Right atrium auricular region (tissue), 2 donors: ENCODE results near the gene CELSR1. TPM values are rescaled to one million over a fixed set of nuclear protein-coding genes. Genes with fewer than 3 reads are reported as not detected.

Source experiments
- DNase-seq: peaks from one replicate; pipeline ENCODE4 v3.0.0-alpha.2; 2019; ENCODE audit warnings: low spot score
- H3K27ac ChIP-seq, 2 donors: fragments of 200-600 bp; sonication (generic); 1 replicate in 1 of 2; 2 replicates in 1 of 2; pipeline ENCODE4 v1.5.1; 2016 to 2019
- H3K27me3 ChIP-seq, 2 donors: fragments of 200-600 bp; sonication (generic); one replicate each; pipeline versions ENCODE4 v1.5.1 to v1.6.0; 2017 to 2019
- H3K36me3 ChIP-seq: fragments of 200-600 bp; sonication (generic); one replicate; pipeline ENCODE4 v1.5.1; 2016
- H3K4me1 ChIP-seq, 2 donors: fragments of 200-600 bp; sonication (generic); one replicate each; pipeline versions ENCODE4 v1.5.1 to v1.6.0; 2017 to 2019
- H3K4me3 ChIP-seq, 2 donors: fragments of 200-600 bp; sonication (generic); 1 replicate in 1 of 2; 2 replicates in 1 of 2; pipeline ENCODE4 v1.5.1; 2017 to 2019; ENCODE audit warnings: mild to moderate bottlenecking in 1 of 2, moderate library complexity in 1 of 2
- H3K9me3 ChIP-seq, 2 donors: fragments of 200-600 bp; sonication (generic); one replicate each; pipeline ENCODE4 v1.5.1; 2019
- CTCF ChIP-seq, 2 donors: fragments of 200-600 bp; sonication (generic); IDR thresholded peaks; one replicate each; pipeline ENCODE4 v1.5.1; 2019; ENCODE audit warnings: antibody characterized with exemption in 2 of 2
- total RNA-seq, 2 donors: library from RNA; depleted of rRNA; stranded (reverse); fragments of >200 nt; gene quantifications; one replicate each; pipeline ENCODE4 v1.1.0, GENCODE V29; 2016

Gene CELSR1
- total RNA-seq, 2 donors from 2014 or later, result 7.1 to 9.6 TPM

- TF ChIP-seq CTCF (IDR thresholded peaks at IDR 0.05), result no peak
- no peaks in the 10 kb centered on the region for H3K36me3 ChIP-seq
- H3K27ac ChIP-seq, result no peak overlapping the region
- H3K27me3 ChIP-seq, result no peaks in the 10 kb centered on the region
- H3K9me3 ChIP-seq, result no peaks in the 10 kb centered on the region
- no peak for DNase-seq
- peaks cover 0 to 7% of the 10 kb centered on the region in 2 donors for H3K4me1 ChIP-seq
- no peak overlapping the region for H3K4me3 ChIP-seq
Observed at GRCh38 chr22:46330426-46330825, 207.0 kb downstream of the CELSR1 start.

- H3K4me3 ChIP-seq, result no peak overlapping the region
- no peak for TF ChIP-seq CTCF (IDR thresholded peaks at IDR 0.05)
- no peaks in the 10 kb centered on the region for H3K27me3 ChIP-seq
- no peak overlapping the region for H3K27ac ChIP-seq
- no peaks in the 10 kb centered on the region for H3K4me1 ChIP-seq
- no peak for DNase-seq
- H3K36me3 ChIP-seq, result no peaks in the 10 kb centered on the region
- no peaks in the 10 kb centered on the region for H3K9me3 ChIP-seq
Observed at GRCh38 chr22:46329616-46330015, 207.8 kb downstream of the CELSR1 start.

GRCh38 chr22:46328797-46329196 is 208.6 kb downstream of the CELSR1 start:
- Histone ChIP-seq H3K36me3 (no peaks in the 10 kb centered on the region), H3K4me1 (no peaks in the 10 kb centered on the region), H3K4me3 (no peak overlapping the region), H3K27me3 (no peaks in the 10 kb centered on the region), H3K27ac (no peak overlapping the region), H3K9me3 (no peaks in the 10 kb centered on the region)
- no peak for TF ChIP-seq CTCF (IDR thresholded peaks at IDR 0.05)
- DNase-seq, result no peak

- no peaks in the 10 kb centered on the region for H3K9me3 ChIP-seq
- no peak overlapping the region for H3K27ac ChIP-seq
- H3K27me3 ChIP-seq, result no peaks in the 10 kb centered on the region
- DNase-seq, result no peak
- H3K4me1 ChIP-seq, result no peaks in the 10 kb centered on the region
- H3K4me3 ChIP-seq, result no peak overlapping the region
- no peak for TF ChIP-seq CTCF (IDR thresholded peaks at IDR 0.05)
- H3K36me3 ChIP-seq, result no peaks in the 10 kb centered on the region
Observed at GRCh38 chr22:46327691-46328465, 209.5 kb downstream of the CELSR1 start.

- Histone ChIP-seq H3K4me1 (no peaks in the 10 kb centered on the region), H3K27ac (no peak overlapping the region), H3K36me3 (no peaks in the 10 kb centered on the region), H3K9me3 (no peaks in the 10 kb centered on the region), H3K27me3 (no peaks in the 10 kb centered on the region), H3K4me3 (no peak overlapping the region)
- no peak for DNase-seq
- no peak for TF ChIP-seq CTCF (IDR thresholded peaks at IDR 0.05)
Observed at GRCh38 chr22:46326066-46326680, 211.2 kb downstream of the CELSR1 start.
